Hindlimb muscle (tissue), 1 donor: ENCODE data around the gene DHX16. TPM values are rescaled to one million over a fixed set of nuclear protein-coding genes. Genes with fewer than 3 reads are reported as not detected.

Experiments used
- DNase-seq: peaks from one replicate; pipeline ENCODE4 v3.0.0-alpha.2; 2013
- polyA plus RNA-seq: library from polyadenylated mRNA; unstranded; fragments of 120-200 nt; gene quantifications from one replicate; pipeline ENCODE4 v1.2.1, GENCODE V29; 2013; ENCODE audit not compliant: insufficient read length

DHX16 gene
- polyA plus RNA-seq, 1 donor = 27.7 TPM

DNA sequence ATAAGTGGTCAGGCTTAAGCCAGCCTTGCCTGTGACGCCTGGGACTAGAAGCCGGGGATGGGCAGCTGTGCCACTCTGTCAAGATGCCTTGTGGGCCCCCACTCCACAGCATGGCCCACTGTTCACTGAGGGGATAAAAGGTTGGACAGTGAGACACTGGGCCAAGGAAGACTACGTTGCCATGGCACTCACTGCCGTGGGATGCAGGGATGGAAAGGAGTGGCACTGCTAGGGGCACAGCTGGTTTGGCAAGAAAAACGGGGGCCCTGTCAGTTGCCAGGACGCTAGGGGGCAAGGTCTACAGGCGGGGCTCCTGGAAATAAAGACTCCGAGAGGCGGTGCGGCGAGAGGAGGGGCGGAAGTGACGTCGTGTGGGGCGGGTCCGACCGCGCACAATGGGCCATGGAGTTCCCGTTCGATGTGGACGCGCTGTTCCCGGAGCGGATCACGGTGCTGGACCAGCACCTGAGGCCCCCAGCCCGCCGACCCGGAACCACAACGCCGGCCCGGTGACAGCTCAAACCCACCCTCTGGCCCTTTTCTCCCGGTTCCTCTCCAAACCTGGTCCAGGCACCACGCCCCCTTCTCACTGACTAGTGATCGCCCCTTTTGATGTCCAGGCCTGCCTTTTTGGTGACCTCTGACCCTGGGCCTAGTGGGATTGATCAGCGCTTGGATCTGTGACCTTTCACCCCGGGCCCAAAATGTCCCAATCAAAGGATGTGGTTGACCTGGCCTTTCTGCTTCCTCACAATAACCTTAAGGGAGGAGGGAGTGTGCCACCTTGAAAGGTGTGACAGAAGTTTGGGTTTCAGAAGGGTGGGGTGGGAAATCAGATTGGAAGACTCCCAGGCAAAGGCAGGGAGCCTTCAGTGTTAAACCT, 46.1 kb downstream of the DHX16 start, which contains the start of gene ATAT1:
TSS of gene ATAT1 (plus strand) at position 391 of the 883 bp plus-strand sequence.
- DNase-seq = peak; percentile 91

DNA sequence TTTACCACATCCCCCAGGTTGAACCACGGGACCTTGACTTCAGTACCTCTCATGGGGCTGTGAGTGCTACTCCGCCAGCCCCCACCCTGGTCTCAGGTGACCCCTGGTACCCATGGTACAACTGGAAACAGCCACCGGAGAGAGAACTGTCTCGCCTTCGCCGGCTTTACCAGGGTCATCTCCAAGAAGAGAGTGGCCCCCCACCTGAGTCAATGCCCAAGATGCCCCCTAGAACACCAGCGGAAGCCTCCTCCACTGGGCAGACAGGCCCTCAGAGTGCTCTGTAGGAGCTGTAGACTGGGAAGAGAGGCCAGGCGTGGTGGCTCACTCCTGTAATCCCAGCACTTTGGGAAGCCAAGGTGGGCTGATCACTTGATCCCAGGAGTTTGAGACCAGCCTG, 47.3 kb downstream of the DHX16 start:
- DNase-seq = no peak

DNA sequence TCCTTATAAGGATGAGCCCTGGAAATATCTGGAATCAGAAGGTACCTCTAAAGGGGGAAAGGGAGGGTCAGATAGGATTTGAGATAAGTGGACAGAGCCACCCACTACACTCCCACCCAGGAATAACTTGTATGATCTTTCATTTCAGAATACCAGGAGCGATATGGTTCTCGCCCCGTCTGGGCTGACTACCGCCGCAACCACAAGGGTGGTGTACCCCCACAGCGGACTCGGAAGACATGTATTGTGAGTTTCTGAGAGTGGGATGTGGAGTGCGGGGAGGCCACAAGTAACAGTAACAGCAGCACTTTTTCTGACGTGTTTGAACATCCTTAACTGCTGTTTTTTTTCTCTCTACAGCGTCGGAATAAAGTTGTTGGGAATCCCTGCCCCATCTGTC, 53.2 kb downstream of the DHX16 start:
- no peak for DNase-seq

DNA sequence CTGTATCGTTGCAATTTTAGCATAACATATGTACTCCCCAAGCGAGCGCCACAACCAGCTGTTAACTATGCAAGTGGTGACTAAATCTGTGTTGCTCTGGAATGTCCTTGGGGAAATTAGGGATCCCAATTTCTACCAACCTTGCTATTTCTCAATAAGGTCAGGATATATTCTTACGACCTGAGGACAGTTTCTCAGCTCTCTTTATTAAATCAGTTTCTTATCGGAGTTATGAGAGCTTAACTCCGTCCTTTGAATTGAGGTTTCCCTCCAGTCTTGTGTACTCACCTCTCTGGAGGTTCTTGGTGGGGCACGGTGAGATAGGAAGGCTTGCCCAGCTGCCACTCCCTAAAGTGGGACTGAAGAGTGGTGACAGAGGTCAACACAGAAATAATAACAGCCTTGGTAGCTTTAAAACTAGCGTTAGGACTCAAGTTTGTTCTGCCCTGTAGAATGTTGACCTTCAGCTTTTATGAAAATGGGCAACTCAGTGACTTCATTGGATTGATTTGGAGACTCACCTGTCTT, 54.5 kb downstream of the DHX16 start:
- no peak for DNase-seq

DNA sequence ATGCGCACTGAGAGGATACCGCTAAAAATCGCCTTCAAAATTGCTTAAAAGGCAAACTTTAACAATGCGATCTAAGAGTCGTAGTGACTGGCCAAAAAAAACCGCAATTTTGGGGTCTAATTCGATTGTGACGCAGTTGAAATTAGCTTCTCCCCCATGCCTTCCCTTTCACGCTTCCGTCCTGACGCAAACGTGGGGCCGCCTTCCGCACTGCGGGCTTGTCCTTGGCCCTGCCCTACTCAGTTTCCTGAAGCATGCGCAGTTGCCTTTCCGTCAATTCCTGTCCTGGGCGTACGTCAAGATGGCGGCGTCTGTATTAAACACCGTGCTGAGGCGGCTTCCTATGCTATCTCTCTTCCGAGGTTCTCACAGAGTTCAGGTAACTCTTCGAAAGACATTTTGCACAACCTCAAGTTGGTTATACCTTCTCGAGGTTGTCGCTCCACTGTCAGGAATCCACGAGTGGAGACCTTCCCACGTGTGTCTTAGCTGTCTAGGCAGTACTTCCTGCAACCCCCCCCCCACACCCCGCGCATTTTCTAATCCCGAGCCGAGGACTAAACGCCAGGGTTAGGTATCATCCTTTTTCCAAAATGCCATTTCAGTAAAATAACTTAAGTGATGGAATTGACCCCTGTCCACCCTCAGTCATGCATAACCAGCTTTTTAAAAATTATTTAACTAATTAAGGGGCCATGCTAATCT, 55.1 kb downstream of the DHX16 start, which contains the start of gene MRPS18B:
TSS of gene MRPS18B (plus strand) at position 276 of the 705 bp plus-strand sequence. CDS start at position 302, 26 bp downstream.
- peak; percentile 99 for DNase-seq

DNA sequence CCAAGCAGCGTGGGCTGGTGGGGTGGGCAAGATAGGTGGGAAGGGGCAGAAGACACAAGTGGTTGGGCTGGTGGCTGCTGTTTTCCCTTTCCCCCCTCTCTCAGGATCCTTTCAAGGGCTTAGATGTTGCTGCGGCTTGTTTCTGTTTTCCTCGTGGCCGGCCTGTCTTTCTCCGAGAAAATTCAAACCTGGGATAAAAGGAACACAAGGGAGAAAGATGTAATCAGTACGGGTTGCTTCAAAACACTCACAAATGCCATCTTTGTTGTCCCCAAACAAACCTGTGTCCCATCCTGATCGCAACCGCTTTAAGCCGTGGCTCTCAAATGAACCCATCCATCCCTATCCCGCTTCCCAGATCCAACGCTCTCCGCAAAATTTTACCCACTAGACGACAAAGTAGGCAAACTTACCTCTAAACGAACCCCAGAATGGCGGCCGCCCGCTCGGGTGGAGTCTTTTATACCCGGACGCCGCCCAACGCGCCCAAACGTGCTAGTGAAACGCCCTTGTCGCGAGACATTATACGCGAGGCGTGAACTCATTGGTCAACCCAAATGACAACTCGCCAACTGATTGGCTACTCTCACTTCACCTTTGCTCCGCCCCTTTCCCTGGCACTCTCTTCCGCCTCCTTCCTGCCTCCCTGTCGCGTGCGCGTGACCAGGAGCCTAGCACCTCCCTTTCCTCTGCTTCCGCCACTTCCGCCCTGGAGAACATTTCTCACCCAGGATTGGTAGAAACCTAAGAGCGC, 55.8 kb downstream of the DHX16 start, which contains the start of gene PPP1R10:
TSS of gene PPP1R10 (minus strand) at position 433 of the 754 bp plus-strand sequence. CDS start 7,299 bp downstream, outside the sequence.
- DNase-seq = peak; percentile 100

DNA sequence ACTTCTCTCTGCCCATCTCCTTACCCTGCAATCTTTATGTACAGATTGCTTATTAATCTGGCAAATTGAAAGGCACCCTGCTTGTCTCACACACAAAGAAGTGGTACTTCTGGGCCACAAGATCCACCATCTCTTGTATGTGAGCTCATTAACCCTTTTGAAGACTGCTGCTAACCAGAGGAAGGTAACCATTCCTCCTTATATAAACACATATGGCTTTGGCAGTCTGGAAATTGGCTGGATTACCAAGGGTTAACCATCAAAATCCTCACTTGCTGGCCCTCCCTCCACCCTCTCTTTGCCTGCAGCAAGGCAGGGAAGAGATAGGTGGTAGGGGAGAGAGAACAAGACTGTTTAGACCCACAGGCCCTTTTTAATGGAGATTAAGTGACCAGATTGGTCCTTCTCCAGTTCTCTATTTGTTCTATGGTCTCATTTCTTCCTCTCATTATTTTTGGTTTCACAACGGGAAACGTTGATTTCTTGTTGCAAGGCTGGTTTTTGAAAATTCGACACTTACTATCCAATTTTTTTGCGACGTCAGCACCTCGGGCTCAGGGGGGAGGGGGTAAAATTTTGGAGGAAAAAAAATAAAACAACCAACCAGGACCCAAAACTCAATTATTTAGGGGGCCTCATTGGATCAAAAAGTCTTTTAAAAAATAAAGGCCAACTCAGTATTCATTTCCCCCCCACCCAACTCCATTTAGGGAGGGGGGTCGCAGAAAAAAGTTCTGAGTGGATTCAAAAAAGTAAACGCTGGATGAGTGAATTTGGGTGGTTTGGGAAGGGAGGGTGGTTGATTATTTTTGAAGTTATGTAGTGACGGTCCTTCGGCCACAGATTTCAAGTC, 56.6 kb downstream of the DHX16 start:
- DNase-seq = peak; percentile 57

DNA sequence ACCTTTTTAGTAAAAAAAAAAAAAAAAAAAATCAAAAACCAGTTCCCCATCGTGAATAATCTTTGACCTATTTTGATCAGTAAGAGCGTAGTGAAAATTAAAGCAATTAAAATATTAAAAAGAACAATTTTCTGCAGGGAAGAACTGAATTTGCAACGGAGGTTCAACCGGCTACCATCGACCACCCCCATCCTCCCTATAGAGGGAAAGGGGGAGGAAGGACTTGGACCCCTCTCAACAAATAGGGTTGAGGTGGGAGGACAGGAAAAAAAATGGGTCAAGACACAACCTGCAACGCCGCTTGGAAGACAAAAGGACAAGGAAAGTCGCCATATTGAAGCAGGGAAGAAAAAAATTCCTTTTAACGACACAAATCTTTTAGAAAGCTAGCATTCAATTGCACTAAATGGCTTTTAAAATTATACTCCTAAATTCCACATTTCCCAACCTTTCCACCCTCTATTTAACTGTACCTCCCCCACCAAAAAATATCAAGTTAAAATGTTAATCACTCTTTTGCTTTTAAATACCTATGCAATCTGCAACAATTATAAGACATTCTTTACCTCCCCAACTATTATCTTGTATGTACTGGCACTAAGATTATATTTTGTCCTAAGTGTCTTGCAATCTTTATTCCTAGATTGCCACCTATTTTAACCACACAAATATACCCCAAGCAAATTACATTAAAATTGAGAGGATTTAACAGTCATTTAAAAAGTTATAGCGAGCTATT, 57.4 kb downstream of the DHX16 start:
- DNase-seq = peak; percentile 87

DNA sequence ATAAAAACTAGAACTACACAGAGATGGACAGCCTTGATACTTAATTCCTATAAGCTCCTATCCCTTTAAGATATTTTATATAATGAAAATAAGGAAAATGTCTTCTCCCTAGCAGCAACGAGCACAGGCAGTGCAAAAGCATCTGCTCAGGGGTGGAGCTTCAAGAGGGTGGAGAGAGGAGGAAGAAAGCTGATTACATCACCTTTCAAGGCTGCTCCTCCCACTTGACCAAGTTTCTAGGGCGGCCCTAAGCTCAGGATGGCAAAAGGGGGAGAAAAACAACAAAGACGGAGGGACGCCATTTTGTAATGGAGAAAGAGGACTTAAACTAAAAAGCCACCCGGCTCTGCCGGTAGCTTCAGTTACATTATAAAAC, 58.0 kb downstream of the DHX16 start:
- DNase-seq = peak; percentile 96

DNA sequence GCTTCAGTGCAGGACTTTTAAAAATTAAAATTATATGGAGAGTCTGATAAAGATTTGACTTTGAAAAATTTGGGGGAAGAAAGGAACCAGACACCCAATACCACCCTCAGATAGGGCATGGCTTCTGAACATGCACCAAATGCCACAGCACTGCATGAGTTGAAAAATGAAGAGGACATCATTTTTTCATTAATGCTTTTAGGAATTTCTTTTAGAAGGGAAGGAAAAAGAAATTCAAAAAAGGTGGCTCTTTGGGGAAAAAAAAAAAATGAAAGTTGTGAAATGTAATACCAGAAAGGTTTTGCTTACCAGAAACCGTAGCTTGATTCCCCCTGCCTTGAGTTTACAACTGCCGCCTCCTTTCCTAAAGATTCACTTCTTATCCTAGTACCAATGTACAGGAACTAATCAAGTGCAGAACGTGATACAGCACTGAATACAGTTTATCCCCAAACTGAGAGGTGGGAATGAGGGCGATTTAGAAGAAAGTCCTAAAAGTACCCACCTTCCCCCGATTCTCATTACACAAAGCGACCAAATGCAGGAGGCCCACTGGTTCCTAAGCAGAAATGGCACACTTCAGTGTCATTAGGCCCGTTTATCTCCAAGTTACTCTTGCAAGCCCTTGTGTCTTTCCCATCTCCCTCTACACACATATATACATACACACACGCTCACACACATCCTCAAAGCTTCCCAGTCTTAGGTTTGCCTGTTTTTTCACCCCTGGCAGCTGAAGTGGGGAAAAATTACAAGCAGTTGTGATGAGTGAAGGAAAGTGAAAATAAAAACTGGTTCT, 58.6 kb downstream of the DHX16 start:
- DNase-seq = no peak

DNA sequence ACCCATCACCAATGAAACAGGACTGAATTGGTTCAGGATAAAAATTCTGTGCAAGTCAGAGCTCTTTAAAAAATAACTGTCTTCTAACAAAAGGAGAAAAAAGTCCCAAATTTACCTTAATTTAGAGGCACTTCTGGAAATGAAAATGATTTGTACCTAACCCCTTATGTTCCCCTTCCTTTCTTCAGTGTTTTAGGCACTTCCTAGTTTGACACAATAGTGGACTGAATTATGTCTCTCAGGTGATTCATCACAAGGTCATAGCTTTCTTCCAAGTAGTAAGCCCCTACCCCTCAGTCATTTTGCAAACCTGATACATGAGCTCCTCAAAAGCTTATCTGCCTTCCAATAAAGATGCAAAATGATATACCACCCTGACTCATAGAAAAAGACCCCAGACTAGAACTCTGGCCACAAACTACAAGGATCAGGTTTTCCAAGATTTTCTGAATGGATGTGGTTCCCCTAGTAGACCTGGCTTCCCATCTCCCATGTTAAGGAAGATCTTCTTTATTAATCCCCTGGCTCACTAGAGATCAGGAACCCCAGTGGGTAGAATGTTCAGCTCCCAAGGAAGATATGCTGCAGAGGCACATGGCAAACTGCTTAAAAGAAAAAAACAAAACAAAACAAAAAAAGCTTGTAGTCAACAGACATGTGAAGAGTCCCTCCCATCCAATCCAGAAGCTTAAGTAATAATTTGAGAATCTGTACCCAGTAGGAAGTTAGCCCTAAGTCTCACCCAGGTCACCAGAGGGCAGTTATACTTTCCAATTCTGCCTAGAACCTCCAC, 59.4 kb downstream of the DHX16 start:
- no peak for DNase-seq

DNA sequence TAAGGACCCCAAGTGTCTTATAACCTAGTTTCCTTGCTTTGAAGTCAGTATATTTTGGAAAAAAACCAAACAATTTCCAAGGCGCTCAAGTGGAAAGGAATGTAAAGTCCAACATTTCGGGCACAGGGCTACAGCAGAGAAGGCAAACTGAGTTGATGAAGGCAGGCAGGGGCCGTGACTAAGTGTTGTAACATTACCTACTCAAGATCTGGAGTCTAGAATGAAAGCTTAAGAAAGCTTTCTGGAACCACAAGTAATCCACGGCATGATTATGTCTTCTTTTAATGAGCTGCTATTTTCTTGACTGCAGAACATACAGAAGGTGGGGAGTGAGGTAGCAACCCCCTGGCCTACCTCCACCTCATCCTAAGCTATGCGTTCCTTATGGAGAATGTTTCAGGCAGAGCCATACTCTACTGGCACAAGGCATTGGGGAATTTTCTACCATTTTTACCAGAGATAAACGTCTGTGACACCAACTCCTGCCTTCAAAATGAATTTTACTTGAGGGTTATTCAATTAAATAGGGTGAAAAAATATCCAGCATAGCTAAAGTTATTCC, 60.0 kb downstream of the DHX16 start:
- no peak for DNase-seq

DNA sequence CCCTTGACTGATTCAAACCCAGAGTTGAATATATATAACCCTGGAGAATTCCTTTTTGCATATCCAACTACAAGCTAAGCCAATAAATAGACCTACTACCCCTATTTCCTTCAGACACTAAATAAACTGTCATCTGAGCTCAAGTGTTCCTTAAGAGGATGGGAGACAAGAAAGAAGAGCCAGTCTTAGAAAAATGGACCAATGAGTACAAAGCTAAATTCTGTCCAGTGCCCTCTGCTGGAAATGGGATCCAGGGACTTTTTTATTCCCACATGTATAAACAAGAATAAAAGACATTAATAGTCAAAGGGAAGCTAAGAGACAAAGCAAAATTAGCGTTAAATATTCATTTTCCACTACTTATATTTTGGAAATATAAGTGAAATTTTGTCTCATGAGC, 60.6 kb downstream of the DHX16 start:
- no peak for DNase-seq

DNA sequence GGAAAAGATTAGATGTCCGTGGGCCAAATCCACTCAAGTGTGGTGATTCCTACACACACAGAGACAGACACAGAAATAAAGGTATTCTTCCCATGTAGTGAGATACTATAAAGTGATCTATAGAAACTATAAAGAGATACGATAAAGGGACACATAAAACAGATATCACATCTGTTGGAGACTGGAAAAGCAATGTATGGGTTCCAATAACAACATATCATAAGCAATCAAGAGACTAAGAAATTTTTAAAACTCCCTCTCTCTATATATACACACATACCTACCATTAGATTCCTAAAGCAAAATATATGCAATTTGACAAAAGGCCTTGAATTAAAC, 61.0 kb downstream of the DHX16 start:
- no peak for DNase-seq

DNA sequence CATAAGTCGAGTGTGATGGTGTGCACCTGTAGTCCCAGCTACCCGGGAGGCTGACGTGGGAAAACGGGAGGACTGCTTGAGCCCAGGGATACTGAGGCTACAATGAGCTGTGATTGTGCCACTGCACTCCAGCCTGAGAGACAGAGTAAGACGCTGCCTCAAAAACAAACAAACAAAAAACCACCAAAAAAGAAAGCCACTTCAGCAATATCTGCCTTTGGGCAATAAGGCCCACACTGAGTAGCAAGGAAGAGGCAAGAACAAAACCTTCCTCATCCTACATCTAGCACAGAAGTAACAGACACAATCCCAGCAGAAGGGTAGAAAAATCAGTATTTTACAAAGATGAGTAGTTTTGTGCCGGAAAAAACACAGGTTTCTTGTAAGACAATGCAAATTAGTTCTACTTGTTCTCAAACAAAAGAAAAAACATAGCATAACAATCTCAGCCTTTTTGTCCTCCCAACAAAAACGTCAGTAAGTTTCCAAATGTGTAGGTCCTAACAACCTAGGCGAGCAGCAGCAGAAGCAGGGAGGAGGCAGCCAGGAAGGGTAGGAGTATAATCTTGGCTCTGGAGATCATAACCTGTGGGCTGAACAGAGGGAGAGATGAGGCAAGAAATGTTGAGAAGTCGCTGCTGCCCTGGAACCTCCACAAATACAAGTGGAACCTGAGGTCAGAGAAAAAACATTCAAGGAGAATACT, 61.5 kb downstream of the DHX16 start:
- DNase-seq = no peak

DNA sequence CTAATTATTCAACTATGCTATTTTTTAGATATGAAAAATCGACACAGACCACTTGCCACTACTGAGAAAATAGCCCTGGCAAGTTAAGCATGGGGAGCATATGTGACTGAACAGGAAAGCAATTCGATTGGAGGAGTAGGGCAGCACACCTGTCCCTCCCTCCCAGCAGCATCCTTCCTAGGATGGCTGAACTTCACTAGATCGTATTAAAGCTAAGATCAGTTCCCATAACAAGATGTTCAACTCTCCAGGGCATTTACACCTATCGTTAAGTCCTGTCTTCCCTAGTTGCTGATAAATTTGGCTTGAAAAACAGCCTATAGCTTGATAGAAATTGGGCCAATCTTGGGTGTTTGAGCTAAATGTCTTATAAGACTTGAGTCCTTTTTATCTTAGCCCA, 62.7 kb downstream of the DHX16 start:
- no peak for DNase-seq

DNA sequence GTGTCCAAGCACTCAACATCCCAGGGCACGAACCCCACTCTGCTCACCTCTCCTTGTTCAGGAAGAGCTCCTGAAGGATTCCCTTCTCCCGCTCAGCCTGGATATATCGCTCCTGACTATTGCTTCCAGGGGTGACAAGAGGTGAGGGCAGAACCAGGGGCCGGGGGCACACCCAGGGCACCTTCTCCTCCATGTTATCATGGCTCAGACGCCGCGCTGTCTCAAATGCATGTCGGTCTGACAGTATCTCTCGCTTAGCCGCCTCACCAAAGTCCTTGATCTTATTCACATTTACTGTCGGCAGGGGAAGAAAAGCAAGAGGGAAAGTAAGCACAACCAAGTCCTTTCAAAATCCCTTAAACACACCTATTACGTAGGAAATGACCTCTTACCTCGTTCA, 68.8 kb downstream of the DHX16 start:
- no peak for DNase-seq
